CD4-positive, alpha-beta T cell (primary cell): ENCODE results near the gene TCF19. TPM values are rescaled to one million over a fixed set of nuclear protein-coding genes. Genes with fewer than 3 reads are reported as not detected.

ENCODE experiments used
- ATAC-seq: fragments of 200-7000 bp; cut with Tn5 transposase; one replicate; pipeline ENCODE4 v1.10.0; 2022; ENCODE audit warnings: mild to moderate bottlenecking; ENCODE audit not compliant: poor library complexity
- CTCF ChIA-PET: fragments of 350-600 bp; sonication (Branson Sonifier 250); formaldehyde crosslinking; loops from one replicate; lab custom pipeline; 2021; ENCODE audit warnings: antibody characterized with exemption, inconsistent platforms; lab: Charles Lee
- POLR2A ChIA-PET: fragments of 350-600 bp; sonication (Branson Sonifier 250); formaldehyde crosslinking; loops from one replicate; lab custom pipeline; 2021; ENCODE audit warnings: antibody characterized with exemption, inconsistent platforms; lab: Charles Lee
- DNase-seq, 14 experiments: peaks; one replicate each; pipeline ENCODE4 v3.0.0-alpha.2; 2013 to 2020; ENCODE audit warnings: mixed read lengths in 2 of 14
- H3K27ac ChIP-seq, 2 donors: one replicate each; pipeline versions ENCODE4 v1.5.1 to v1.7.0; 2013; ENCODE audit warnings: low read length in 2 of 2, low read depth in 1 of 2, mild to moderate bottlenecking in 1 of 2
- H3K27me3 ChIP-seq, 2 experiments: 1 replicate in 1 of 2; 2 replicates in 1 of 2; pipeline versions ENCODE4 v1.6.1 to v1.7.0; 2013; ENCODE audit warnings: low read length in 2 of 2, control low read depth in 1 of 2, mild to moderate bottlenecking in 1 of 2, moderate library complexity in 1 of 2; ENCODE audit not compliant: insufficient read depth in 2 of 2, control insufficient read depth in 1 of 2
- H3K36me3 ChIP-seq: one replicate; pipeline ENCODE4 v1.6.1; 2013; ENCODE audit warnings: low read length, control low read depth; ENCODE audit not compliant: insufficient read depth
- H3K4me1 ChIP-seq: one replicate; pipeline ENCODE4 v1.6.1; 2013; ENCODE audit warnings: low read length, control low read depth; ENCODE audit not compliant: insufficient read depth
- H3K4me3 ChIP-seq: one replicate; pipeline ENCODE4 v1.5.1; 2013; ENCODE audit warnings: mild to moderate bottlenecking, low read length, moderate library complexity
- H3K9me3 ChIP-seq, 2 experiments: 1 replicate in 1 of 2; 2 replicates in 1 of 2; pipeline versions ENCODE4 v1.6.1 to v1.7.0; 2013; ENCODE audit warnings: low read length in 2 of 2, mild to moderate bottlenecking in 2 of 2, control low read depth in 1 of 2, moderate library complexity in 1 of 2; ENCODE audit not compliant: control insufficient read depth in 1 of 2, insufficient read depth in 1 of 2
- H3K27ac Mint-ChIP-seq: one replicate; pipeline ENCODE4 v1.8.0; 2020; ENCODE audit warnings: mixed read lengths
- H3K27me3 Mint-ChIP-seq: one replicate; pipeline ENCODE4 v1.8.0; 2021; ENCODE audit warnings: mixed read lengths
- H3K36me3 Mint-ChIP-seq: one replicate; pipeline ENCODE4 v1.8.0; 2021; ENCODE audit warnings: low read depth, mixed read lengths
- H3K4me1 Mint-ChIP-seq: one replicate; pipeline ENCODE4 v1.8.0; 2021; ENCODE audit warnings: low read depth, mixed read lengths
- H3K4me3 Mint-ChIP-seq: one replicate; pipeline ENCODE4 v1.8.0; 2020; ENCODE audit warnings: mild to moderate bottlenecking, mixed read lengths
- H3K9me3 Mint-ChIP-seq: one replicate; pipeline ENCODE4 v1.8.0; 2020; ENCODE audit warnings: mixed read lengths
- intact Hi-C, 2 experiments: fragments of 100-400 bp; cut with DNase I in 1 of 2; cut with micrococcal nuclease in 1 of 2; formaldehyde crosslinking; loops; one replicate each; pipeline versions ENCODE4 v1.15.1 to v1.9.0; 2023 to 2025; cut with DNase I, micrococcal nuclease
- total RNA-seq, 174 experiments: library from RNA in 2 of 174; stranded (reverse) in 2 of 174; gene quantifications; one replicate each; pipeline ENCODE4 v1.2.3 and lab custom pipeline; 2021 to 2026
- TF ChIP-seq, protein P1 (sequence below): fragments of 200-600 bp; IDR thresholded peaks from one replicate; pipeline ENCODE4 v1.8.0; 2022; ENCODE audit warnings: antibody characterized with exemption, mild to moderate bottlenecking

The TCF19 gene
- total RNA-seq, 2 experiments from 2014 or later: 3.3 to 4.1 TPM

DNA sequence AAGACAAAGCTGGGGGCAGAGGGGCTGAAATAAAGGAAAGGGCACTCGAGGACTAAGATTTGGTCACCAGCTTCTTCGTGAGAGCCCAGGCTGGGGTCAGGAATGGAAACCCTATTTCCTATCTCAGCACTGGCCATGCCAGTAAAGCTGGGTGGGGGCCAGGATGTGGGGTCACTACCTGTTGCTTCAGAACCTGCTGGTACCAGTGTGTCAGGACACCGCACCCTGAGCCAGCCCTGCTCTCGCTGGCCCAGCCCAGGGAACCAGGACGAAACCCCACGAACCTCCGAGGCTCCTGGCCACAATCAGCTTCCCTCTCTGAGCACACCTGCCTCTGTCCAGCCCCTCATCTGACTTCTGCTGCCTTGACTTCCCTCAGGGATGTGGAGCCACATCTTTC is 40.2 kb upstream of the TCF19 start:
- H3K36me3 ChIP-seq: no peaks in the 10 kb centered on the region
- POLR2A ChIA-PET: no interaction called here
- no peaks in the 10 kb centered on the region for H3K9me3 ChIP-seq

DNA sequence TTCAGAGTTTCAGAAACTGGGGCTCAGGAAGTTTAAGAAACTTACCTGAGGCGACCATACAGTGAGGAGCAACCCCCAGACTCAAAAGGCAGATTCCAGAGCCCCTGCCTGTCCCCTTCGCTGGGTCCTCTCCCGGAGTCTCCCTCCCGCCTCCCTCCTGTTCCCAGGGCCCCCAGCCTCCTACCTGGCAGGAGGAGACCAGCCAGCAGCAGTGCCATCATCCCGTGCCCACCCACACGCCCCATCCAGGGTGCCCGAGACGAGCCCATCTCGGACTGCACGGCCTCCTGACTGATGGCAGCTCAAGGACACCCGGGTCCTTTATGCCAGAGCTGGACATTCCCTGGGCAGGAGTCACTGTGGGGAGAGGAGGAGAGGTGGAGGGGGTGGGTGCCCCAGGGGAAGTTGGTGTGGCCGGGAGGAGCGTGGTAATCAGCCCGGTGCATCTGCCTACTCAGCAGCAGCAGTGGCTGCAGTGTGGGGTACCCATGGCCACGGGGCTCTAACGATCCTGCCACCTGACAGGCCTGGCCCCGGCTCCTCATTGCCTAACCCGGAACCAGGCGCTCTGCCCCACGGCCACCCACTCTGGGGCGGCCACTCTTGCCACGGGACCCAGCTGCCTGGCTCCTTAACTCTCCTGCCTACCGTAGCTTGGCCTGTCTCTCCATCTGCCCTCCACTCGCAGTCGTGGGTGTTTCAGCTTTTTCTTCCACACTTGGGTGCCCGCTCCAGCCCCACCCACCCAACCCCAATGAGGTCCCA is 38.1 kb upstream of the TCF19 start, which contains the start of gene CDSN:
Gene CDSN, minus strand, starts transcription at position 296 of the 765 bp plus-strand sequence. Its CDS starts 27 bp downstream, at position 269.
- intact Hi-C loops: no loop called here
- no peaks in the 10 kb centered on the region for H3K27me3 ChIP-seq
- no peaks in the 10 kb centered on the region for H3K36me3 ChIP-seq
- Mint-ChIP-seq H3K27ac (no peak within 1 kb of the TSS), H3K27me3 (peaks cover 2% of the 10 kb centered on the region), H3K4me3 (no peak within 1 kb of the TSS), H3K36me3 (no peaks in the 10 kb centered on the region), H3K4me1 (peaks cover 2% of the 10 kb centered on the region), H3K9me3 (no peaks in the 10 kb centered on the region)
- no peak for ATAC-seq
- H3K27ac ChIP-seq: no peak within 1 kb of the TSS
- H3K4me3 ChIP-seq: no peak within 1 kb of the TSS
- no peaks in the 10 kb centered on the region for H3K9me3 ChIP-seq
- POLR2A ChIA-PET: no interaction called here
- CTCF ChIA-PET: no interaction called here
- no peak for DNase-seq
- TF ChIP-seq, protein P1, sequence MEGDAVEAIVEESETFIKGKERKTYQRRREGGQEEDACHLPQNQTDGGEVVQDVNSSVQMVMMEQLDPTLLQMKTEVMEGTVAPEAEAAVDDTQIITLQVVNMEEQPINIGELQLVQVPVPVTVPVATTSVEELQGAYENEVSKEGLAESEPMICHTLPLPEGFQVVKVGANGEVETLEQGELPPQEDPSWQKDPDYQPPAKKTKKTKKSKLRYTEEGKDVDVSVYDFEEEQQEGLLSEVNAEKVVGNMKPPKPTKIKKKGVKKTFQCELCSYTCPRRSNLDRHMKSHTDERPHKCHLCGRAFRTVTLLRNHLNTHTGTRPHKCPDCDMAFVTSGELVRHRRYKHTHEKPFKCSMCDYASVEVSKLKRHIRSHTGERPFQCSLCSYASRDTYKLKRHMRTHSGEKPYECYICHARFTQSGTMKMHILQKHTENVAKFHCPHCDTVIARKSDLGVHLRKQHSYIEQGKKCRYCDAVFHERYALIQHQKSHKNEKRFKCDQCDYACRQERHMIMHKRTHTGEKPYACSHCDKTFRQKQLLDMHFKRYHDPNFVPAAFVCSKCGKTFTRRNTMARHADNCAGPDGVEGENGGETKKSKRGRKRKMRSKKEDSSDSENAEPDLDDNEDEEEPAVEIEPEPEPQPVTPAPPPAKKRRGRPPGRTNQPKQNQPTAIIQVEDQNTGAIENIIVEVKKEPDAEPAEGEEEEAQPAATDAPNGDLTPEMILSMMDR: no peak
- no peaks in the 10 kb centered on the region for H3K4me1 ChIP-seq

More for the DNA sequence above, 40.2 kb upstream of the TCF19 start:
- TF ChIP-seq, protein P1: no peak
- CTCF ChIA-PET: interaction anchor here (0.6 kb wide), 1 partner anchor 602 kb away, joined by 3 read pairs; no protein-coding TSS in a partner anchor
- intact Hi-C loops: loop anchor here in 1 of 2 experiments (10.0 kb wide), 1 partner anchor 183 kb away; the partner anchor contains the start of gene SFTA2
- no peak overlapping the region for H3K27ac ChIP-seq
- Mint-ChIP-seq H3K27me3 (peaks cover 7% of the 10 kb centered on the region), H3K4me3 (no peak overlapping the region), H3K27ac (no peak overlapping the region), H3K4me1 (peaks cover 11% of the 10 kb centered on the region), H3K36me3 (no peaks in the 10 kb centered on the region), H3K9me3 (no peaks in the 10 kb centered on the region)
- H3K4me3 ChIP-seq: no peak overlapping the region
- H3K27me3 ChIP-seq: no peaks in the 10 kb centered on the region
- ATAC-seq: no peak
- DNase-seq: no peak
- H3K4me1 ChIP-seq: peaks cover 9% of the 10 kb centered on the region

DNA sequence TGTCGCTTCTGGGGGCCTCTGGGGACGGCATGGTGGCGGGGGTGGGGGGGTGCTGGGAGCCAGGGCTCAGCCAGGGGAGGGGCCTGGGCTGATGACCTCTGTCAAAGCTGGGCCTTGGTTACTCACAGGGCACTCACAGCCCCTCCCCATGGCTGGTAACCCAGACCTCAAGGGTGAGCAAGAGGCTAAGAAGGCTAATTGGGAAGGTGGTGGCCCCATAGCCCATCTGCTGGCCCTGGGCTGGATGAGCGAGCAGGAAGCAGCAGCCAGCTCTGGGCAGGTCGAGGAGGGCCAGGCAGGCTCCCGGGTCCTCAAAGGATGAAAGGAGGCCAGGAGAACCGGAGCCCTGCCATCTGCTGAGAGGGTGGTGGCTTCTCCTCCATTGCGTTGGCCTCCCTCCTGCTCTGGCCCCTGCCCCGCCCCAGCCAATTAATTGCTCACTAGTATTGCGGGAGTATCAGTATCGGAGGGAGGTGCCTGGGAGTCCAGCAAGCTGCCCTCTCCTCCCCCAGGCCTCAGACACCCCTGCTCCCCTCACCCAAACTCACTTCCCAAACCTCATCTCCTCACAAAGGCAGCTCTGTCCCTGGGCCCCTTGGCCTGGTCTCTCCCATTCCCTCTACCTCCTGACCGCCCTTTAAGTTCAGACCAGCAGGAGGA is 37.1 kb upstream of the TCF19 start:
- Mint-ChIP-seq H3K27ac (no peak overlapping the region), H3K4me1 (no peaks in the 10 kb centered on the region), H3K4me3 (no peak overlapping the region), H3K36me3 (no peaks in the 10 kb centered on the region), H3K9me3 (no peaks in the 10 kb centered on the region), H3K27me3 (no peaks in the 10 kb centered on the region)
- H3K9me3 ChIP-seq: no peaks in the 10 kb centered on the region
- POLR2A ChIA-PET: no interaction called here
- H3K27me3 ChIP-seq: no peaks in the 10 kb centered on the region
- DNase-seq (no peak), ATAC-seq (no peak)
- H3K27ac ChIP-seq: no peak overlapping the region
- intact Hi-C loops: no loop called here
- H3K36me3 ChIP-seq: no peaks in the 10 kb centered on the region
- no peak overlapping the region for H3K4me3 ChIP-seq
- CTCF ChIA-PET: no interaction called here
- TF ChIP-seq, protein P1: no peak
- no peaks in the 10 kb centered on the region for H3K4me1 ChIP-seq
